Tibial artery (tissue), 4 donors: ENCODE results near the gene PNMT.

Experiments used
- DNase-seq, 2 donors: peaks; one replicate each; pipeline ENCODE4 v3.0.0-alpha.2; 2019
- H3K27ac ChIP-seq, 2 donors: fragments of 200-600 bp; sonication (generic) in 1 of 2; 1 replicate in 1 of 2; 2 replicates in 1 of 2; pipeline ENCODE4 v1.5.1; 2018 to 2019; ENCODE audit warnings: mild to moderate bottlenecking in 1 of 2
- H3K27me3 ChIP-seq, 2 donors: fragments of 200-600 bp; sonication (generic) in 1 of 2; one replicate each; pipeline versions ENCODE4 v1.5.1 to v1.6.0; 2016 to 2019
- H3K36me3 ChIP-seq, 3 donors: fragments of 200-600 bp; sonication (generic) in 2 of 3; one replicate each; pipeline ENCODE4 v1.5.1; 2016 to 2019; ENCODE audit warnings: mild to moderate bottlenecking in 2 of 3
- H3K4me1 ChIP-seq, 4 donors: fragments of 200-600 bp; sonication (generic) in 2 of 4; 1 replicate in 3 of 4; 2 replicates in 1 of 4; pipeline ENCODE4 v1.5.1; 2016 to 2019
- H3K4me3 ChIP-seq, 2 donors: fragments of 200-600 bp; sonication (generic) in 1 of 2; 1 replicate in 1 of 2; 2 replicates in 1 of 2; pipeline ENCODE4 v1.5.1; 2018 to 2019; ENCODE audit warnings: mild to moderate bottlenecking in 2 of 2
- H3K9me3 ChIP-seq, 3 donors: fragments of 200-600 bp; sonication (generic) in 1 of 3; one replicate each; pipeline ENCODE4 v1.5.1; 2016 to 2019
- intact Hi-C: fragments of 100-400 bp; cut with DNase I; formaldehyde crosslinking; loops from one replicate; pipeline ENCODE4 v1.15.0; 2023; ENCODE audit warnings: low total_unique reads
- TF ChIP-seq, protein P1 (sequence below), 2 experiments: fragments of 200-600 bp in 1 of 2; fragments of 450-650 bp in 1 of 2; IDR thresholded peaks; one replicate each; pipeline ENCODE4 v1.5.1; 2017 to 2019; ENCODE audit warnings: antibody characterized with exemption in 2 of 2, mild to moderate bottlenecking in 1 of 2, moderate library complexity in 1 of 2

Gene PNMT

GRCh38 chr17:39636587-39636926 lies 31.7 kb upstream of the PNMT start:
- Histone ChIP-seq H3K4me3 (peak overlapping the region; percentile 74 to 89), H3K4me1 (peaks cover 0 to 68% (median 28%) of the 10 kb centered on the region in 4 donors), H3K36me3 (no peaks in the 10 kb centered on the region), H3K9me3 (no peaks in the 10 kb centered on the region), H3K27ac (peak overlapping the region; percentile 86 to 90), H3K27me3 (peaks cover 0 to 17% of the 10 kb centered on the region in 2 donors)
- DNase-seq, result no peak
- intact Hi-C loops, result loop anchor here (5.0 kb wide), 1 partner anchor 36 kb away; no protein-coding TSS in a partner anchor
- TF ChIP-seq, protein P1, sequence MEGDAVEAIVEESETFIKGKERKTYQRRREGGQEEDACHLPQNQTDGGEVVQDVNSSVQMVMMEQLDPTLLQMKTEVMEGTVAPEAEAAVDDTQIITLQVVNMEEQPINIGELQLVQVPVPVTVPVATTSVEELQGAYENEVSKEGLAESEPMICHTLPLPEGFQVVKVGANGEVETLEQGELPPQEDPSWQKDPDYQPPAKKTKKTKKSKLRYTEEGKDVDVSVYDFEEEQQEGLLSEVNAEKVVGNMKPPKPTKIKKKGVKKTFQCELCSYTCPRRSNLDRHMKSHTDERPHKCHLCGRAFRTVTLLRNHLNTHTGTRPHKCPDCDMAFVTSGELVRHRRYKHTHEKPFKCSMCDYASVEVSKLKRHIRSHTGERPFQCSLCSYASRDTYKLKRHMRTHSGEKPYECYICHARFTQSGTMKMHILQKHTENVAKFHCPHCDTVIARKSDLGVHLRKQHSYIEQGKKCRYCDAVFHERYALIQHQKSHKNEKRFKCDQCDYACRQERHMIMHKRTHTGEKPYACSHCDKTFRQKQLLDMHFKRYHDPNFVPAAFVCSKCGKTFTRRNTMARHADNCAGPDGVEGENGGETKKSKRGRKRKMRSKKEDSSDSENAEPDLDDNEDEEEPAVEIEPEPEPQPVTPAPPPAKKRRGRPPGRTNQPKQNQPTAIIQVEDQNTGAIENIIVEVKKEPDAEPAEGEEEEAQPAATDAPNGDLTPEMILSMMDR (IDR thresholded peaks at IDR 0.05), result no peak

DNA sequence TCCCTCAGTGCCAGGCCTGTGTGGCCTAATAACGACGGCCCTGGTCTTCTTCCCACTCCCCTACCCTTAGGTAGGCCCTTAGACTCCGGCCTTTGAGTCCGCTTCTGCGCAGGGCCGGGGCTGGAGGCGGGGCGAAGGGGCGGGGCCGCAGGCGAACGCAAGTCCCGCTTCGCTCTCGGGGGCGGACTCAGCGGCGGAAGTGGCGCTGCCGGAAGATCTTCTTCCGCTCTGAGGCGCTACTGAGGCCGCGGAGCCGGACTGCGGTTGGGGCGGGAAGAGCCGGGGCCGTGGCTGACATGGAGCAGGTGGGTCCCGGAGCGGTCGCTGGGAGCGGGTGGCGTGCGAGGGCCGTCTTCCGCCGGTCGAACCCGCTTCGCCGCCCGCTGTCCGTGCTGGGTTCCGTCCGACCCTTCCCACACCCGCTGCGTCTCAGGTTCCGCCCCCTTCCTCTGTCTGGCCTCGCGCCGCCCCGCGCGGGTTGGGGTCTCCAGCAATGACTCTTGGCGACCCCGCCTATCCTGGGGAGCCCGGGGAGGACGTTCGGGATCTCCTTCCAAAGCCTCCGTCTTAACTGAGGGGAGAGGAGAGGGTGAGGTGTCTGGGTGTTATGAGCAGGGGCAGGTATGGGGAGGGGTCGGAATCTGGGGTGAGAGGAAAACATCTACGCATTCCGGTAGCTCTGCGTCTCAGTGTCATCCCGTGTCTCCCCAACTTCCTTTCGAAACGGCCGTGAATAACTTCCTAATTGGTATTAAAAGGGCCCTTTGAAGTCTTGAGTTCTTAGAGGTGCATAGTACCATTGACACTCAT lies 31.1 kb upstream of the PNMT start, which contains the start of gene STARD3:
Gene STARD3 (plus strand): TSS at position 218 of the 810 bp plus-strand sequence. CDS start 16,388 bp downstream, outside the sequence.
- intact Hi-C loops, result loop anchor here (5.0 kb wide), 1 partner anchor 35 kb away; no protein-coding TSS in a partner anchor
- peak; percentile 88 to 96 for DNase-seq
- Histone ChIP-seq H3K27me3 (peaks cover 0 to 11% of the 10 kb centered on the region in 2 donors), H3K4me3 (peak within 1 kb of the TSS; percentile 74 to 89), H3K27ac (peak within 1 kb of the TSS; percentile 86 to 90), H3K4me1 (peaks cover 0 to 62% (median 28%) of the 10 kb centered on the region in 4 donors), H3K36me3 (no peaks in the 10 kb centered on the region), H3K9me3 (no peaks in the 10 kb centered on the region)
- TF ChIP-seq, protein P1 (IDR thresholded peaks at IDR 0.05), result no peak

- Histone ChIP-seq H3K9me3 (no peaks in the 10 kb centered on the region), H3K4me3 (peak overlapping the region; percentile 74 to 89), H3K4me1 (peaks cover 0 to 51% (median 30%) of the 10 kb centered on the region in 4 donors), H3K36me3 (no peaks in the 10 kb centered on the region), H3K27ac (no peak overlapping the region), H3K27me3 (no peaks in the 10 kb centered on the region)
- TF ChIP-seq, protein P1 (IDR thresholded peaks at IDR 0.05), result no peak
- intact Hi-C loops, result loop anchor here (5.0 kb wide), 1 partner anchor 34 kb away; no protein-coding TSS in a partner anchor
- DNase-seq, result no peak
These were observed 29.9 kb upstream of the PNMT start for GRCh38 chr17:39638317-39638716.

DNA sequence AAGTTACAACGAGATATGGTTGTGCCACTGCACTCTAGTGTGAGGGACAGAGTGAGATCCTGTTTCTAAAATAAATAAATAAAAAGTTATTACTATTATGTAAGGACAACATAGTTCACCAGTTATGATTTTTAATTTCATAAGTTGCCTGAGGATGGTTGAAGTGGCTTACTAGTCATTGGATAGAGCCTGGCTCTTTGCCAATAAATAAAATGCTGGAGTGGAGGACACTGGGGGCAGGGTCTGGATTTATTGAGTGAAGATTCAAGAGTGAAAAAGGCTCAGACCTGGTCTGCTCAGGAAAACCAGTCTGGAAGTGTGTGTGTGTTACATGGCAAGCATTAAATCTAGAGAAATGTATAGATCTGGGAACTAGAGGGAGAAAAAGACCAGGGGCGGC lies 29.2 kb upstream of the PNMT start:
- no peaks in the 10 kb centered on the region for H3K27me3 ChIP-seq
- peaks cover 0 to 47% (median 31%) of the 10 kb centered on the region in 4 donors for H3K4me1 ChIP-seq
- no peak for DNase-seq
- H3K27ac ChIP-seq, result no peak overlapping the region
- intact Hi-C loops, result loop anchor here (5.0 kb wide), 1 partner anchor 33 kb away; no protein-coding TSS in a partner anchor
- H3K36me3 ChIP-seq, result no peaks in the 10 kb centered on the region
- H3K4me3 ChIP-seq, result no peak overlapping the region
- TF ChIP-seq, protein P1 (IDR thresholded peaks at IDR 0.05), result no peak
- H3K9me3 ChIP-seq, result no peaks in the 10 kb centered on the region

DNA sequence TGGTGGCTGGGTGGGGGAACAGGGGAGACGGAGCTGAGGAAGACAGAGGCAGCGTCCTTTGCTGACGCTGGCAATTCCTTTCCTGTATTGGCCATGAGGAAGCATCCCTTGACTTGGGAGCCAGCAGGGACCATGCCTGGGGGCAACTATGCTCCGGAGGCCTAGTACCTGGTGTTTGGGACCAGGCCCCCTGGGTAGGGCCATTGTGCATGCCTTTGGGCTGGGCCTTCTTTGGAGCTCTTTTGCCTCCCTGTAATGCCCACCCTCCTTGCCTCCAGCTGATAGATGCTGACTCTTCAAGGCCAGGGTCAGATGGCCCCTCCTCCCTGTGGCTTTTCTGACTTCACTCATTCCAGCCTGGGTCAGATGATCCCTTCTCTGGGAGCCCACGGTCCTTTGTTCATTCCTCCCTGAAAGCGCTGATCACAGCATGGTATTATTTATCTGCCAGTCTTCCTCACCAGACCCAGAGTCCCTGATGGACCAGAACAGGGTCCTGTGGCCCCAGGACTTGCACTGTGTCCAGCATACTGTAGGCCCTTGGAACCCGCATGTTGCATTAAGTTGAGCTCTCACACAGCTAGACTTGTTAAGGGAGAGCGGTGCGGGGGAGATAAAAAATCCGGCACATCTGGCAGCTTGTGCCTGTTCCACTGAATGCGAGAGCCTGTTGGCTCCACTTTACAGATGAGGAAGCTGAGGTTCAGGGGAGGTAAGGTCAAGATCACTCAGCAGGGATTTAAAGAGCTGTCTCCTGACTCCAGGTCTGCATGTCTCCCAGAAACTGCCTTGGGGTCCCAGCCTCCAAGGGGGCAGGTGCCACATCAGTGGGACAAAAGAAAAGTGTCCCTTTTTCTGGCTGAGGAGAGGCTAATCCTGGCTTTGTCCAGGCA lies 28.4 kb upstream of the PNMT start:
- TF ChIP-seq, protein P1 (IDR thresholded peaks at IDR 0.05), result no peak
- Histone ChIP-seq H3K9me3 (no peaks in the 10 kb centered on the region), H3K4me1 (peaks cover 0 to 44% (median 31%) of the 10 kb centered on the region in 4 donors), H3K36me3 (no peaks in the 10 kb centered on the region), H3K4me3 (no peak overlapping the region), H3K27ac (no peak overlapping the region), H3K27me3 (no peaks in the 10 kb centered on the region)
- intact Hi-C loops, result loop anchor here (5.0 kb wide), 1 partner anchor 32 kb away; no protein-coding TSS in a partner anchor
- no peak for DNase-seq
